AG08395 (cell line): ENCODE measurements around the gene HSD17B11.
"Not testable (repeated sequence)": the region's sequence is repeated elsewhere in the genome, so short reads cannot be mapped to it uniquely, and the experiment has no call there.

ENCODE experiments used
- DNase-seq: peaks from one replicate; pipeline ENCODE4 v3.0.0; 2012; ENCODE audit warnings: mixed read lengths, low spot score

The HSD17B11 gene

GRCh38 chr4:87390891-87391575, at the start of gene HSD17B11:
HSD17B11 (minus strand) TSS chr4:87391188; CDS start chr4:87391070, 118 bp downstream.
- DNase-seq: peak; percentile 95

GRCh38 chr4:87433342-87433741, 42.4 kb upstream of the HSD17B11 start:
- DNase-seq: no peak

- DNase-seq: no peak
These were observed 39.0 kb upstream of the HSD17B11 start for GRCh38 chr4:87430038-87430437.

GRCh38 chr4:87428979-87429378, 38.0 kb upstream of the HSD17B11 start:
- DNase-seq: no peak

- no peak for DNase-seq
These were observed 36.5 kb upstream of the HSD17B11 start for GRCh38 chr4:87427518-87427868.

- no peak for DNase-seq
These were observed 36.0 kb upstream of the HSD17B11 start for GRCh38 chr4:87426865-87427517.

- no peak for DNase-seq
These were observed 34.7 kb upstream of the HSD17B11 start for GRCh38 chr4:87425711-87426110.

- not testable (repeated sequence) for DNase-seq
These were observed 33.1 kb upstream of the HSD17B11 start for GRCh38 chr4:87424099-87424543.

GRCh38 chr4:87423317-87424098, 32.5 kb upstream of the HSD17B11 start:
- DNase-seq: no peak

- peak; percentile 93 for DNase-seq
These were observed 31.4 kb upstream of the HSD17B11 start, which contains the start of gene NUDT9 for GRCh38 chr4:87422104-87423052. NUDT9 (plus strand) TSS chr4:87422573; CDS start chr4:87422906, 333 bp downstream.

- DNase-seq: no peak
These were observed 29.4 kb upstream of the HSD17B11 start for GRCh38 chr4:87420276-87420830.

- no peak for DNase-seq
These were observed 28.7 kb upstream of the HSD17B11 start for GRCh38 chr4:87419578-87420249.

- not testable (repeated sequence) for DNase-seq
These were observed 27.4 kb upstream of the HSD17B11 start for GRCh38 chr4:87418410-87418809.

GRCh38 chr4:87416965-87417364, 26.0 kb upstream of the HSD17B11 start:
- DNase-seq: no peak

- DNase-seq: no peak
These were observed 23.8 kb upstream of the HSD17B11 start for GRCh38 chr4:87414816-87415215.

- DNase-seq: no peak
These were observed 19.7 kb upstream of the HSD17B11 start for GRCh38 chr4:87410679-87411078.

- no peak for DNase-seq
These were observed 19.2 kb upstream of the HSD17B11 start for GRCh38 chr4:87410157-87410556.

- DNase-seq: no peak
These were observed 18.5 kb upstream of the HSD17B11 start for GRCh38 chr4:87409420-87409939.

GRCh38 chr4:87406902-87407301, 15.9 kb upstream of the HSD17B11 start:
- not testable (repeated sequence) for DNase-seq

GRCh38 chr4:87406462-87406861, 15.5 kb upstream of the HSD17B11 start:
- DNase-seq: no peak
